ENCODE data around the gene IBA57.
"Not testable (repeated sequence)": the region's sequence is repeated elsewhere in the genome, so short reads cannot be mapped to it uniquely, and the experiment has no call there.

The IBA57 gene

DNA sequence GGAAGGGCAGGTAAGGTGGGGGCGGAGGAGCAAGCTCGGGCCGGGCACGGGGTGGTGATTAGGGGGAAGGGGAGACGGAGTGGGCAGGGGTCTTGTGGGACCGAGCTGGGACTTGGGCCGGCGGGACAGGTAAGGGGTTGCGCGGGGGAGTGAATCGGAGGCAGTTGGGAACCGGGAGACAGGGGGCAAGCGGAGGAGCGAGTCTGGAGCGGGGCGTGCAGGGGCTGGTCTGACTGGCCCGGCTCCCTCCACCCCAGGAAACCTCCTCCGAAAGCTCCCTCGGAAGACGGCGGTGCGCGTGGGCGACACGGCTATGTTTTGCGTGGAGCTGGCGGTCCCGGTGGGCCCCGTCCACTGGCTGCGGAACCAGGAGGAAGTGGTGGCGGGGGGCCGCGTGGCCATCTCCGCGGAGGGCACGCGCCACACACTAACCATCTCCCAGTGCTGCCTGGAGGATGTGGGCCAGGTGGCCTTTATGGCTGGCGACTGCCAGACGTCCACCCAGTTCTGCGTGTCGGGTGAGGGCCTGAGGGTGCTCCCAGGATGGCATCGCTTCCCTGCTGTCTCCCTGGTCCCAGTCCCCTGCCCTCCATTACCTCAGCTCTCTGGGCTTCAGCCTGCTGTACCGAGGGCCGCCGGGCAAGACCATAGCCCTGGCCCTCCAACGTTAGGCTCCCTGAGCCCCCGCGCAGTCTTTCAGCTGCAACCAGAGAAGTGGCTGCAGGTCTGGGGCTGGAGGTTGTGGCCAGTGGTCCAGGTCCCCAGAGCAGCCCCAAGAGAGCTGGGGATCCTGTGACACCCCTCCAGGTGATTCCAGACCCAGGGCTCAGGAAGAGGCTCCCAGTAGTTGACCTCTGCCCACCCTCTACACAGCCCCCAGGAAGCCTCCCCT, 48.6 kb downstream of the IBA57 start:
- no peak for DNase-seq

DNA sequence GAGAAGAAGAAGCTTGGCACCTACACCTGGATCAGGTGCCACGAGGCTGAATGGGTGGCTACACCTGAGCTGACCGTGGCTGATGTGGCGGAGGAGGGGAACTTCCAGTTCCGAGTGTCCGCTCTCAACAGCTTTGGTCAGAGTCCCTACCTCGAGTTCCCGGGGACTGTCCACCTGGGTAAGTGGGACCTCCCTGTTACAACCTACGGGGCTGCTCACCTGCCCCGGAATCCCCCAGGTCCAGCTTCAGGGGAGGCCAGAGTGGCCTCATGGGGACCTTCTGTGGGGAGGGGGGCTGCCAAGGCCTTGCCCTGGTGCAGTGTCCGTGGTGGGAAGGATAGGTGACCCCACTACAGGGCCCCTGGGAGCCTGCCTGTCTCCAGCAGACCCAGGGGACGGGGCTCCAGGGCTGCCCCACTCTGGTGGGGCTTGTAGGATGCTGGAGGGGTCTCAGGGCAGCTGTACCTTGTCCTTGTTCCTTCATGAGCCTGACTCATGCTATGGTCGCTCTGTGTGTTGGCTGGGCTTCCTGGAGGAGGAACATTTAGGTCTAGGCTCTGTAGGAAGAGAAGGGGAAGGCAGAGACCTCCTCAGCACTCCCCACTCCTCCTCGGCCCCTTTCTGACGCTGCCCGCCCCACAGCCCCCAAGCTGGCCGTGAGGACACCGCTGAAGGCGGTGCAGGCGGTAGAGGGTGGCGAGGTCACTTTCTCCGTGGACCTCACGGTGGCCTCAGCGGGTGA, 49.5 kb downstream of the IBA57 start:
- DNase-seq = no peak

DNA sequence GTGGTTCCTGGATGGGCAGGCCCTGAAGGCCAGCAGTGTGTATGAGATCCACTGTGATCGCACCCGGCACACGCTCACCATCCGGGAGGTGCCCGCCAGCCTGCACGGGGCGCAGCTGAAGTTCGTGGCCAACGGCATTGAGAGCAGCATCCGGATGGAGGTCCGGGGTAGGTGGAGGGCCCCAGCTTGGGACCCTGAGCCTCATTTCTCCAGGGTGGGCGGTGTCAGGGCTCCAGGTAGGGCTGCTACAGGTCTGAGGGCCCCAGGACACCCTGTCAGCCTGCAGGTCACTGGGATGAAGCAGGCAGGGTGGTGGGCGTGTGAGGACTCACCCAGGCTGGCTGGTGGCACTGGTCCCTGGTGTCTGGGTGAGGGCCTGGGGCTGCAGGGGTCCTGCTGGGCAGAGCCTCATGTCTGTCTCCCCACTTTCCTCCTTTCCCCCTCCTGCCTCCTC, 50.1 kb downstream of the IBA57 start:
- DNase-seq = no peak

DNA sequence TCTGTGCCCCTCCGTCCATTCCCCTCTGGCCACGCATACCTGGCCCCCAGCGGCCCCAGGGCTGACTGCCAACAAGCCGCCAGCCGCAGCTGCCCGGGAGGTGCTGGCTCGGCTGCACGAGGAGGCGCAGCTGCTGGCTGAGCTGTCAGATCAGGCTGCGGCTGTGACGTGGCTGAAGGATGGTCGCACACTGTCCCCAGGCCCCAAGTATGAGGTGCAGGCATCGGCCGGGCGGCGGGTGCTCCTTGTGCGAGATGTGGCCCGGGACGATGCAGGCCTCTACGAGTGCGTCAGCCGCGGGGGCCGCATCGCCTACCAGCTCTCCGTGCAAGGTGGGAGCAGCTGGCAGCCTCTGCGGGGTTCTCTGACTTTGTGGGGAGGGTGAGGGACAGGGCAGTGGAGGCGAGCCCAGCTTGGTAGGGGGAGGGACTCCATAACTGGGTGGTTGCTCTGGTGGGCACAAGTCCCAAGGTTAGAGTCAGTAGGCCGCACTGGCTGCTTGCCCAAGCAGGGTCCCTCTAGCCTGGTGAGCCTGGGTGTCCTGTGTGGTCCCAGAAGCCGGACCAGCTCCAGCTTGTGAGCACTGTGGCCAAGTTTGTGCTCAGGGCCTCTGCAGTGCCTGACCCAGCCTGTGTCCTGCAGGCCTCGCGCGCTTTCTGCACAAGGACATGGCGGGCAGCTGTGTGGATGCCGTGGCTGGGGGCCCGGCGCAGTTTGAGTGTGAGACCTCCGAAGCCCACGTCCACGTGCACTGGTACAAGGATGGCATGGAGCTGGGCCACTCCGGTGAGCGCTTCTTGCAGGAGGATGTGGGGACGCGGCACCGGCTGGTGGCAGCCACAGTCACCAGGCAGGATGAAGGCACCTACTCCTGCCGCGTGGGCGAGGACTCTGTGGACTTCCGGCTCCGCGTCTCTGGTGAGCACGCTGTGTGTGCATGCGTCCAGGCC, 51.0 kb downstream of the IBA57 start:
- no peak for DNase-seq

DNA sequence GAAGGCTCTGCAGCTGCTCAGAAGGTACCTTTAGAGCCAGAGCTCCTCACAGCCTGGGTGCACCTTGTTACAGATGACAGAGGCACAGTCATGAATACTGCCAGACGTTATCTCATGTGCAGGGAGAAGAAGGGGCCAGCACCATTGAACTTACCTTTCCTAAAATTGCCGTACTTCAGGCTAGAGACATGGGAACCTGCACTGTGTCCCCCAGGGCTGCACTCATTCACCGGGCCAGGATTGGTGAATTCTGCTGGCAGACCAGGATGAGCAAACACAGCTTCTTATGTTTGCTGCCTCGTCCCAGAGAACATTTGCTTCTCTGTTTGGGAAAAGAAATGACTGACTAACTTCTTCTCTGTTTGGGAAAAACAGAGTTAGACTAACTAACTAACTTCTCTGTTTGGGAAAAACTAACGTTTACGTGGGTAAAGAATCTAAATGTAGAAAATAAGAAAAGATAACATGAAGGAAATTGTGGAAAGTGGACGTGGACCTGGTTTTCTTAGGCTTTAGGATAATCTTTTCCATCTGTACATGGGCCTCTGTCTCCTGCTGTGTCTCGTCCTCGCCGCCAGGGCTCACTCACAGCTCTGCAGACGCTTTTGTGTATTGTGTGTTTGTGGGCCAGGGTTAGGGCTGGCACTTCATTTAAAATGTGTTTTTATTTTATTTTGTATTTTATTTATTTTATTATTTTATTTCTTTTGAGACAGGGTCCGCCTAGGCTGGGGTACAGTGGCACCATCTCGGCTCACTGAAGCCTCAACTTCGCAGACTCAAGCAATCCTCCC, 52.1 kb downstream of the IBA57 start:
- DNase-seq = no peak

DNA sequence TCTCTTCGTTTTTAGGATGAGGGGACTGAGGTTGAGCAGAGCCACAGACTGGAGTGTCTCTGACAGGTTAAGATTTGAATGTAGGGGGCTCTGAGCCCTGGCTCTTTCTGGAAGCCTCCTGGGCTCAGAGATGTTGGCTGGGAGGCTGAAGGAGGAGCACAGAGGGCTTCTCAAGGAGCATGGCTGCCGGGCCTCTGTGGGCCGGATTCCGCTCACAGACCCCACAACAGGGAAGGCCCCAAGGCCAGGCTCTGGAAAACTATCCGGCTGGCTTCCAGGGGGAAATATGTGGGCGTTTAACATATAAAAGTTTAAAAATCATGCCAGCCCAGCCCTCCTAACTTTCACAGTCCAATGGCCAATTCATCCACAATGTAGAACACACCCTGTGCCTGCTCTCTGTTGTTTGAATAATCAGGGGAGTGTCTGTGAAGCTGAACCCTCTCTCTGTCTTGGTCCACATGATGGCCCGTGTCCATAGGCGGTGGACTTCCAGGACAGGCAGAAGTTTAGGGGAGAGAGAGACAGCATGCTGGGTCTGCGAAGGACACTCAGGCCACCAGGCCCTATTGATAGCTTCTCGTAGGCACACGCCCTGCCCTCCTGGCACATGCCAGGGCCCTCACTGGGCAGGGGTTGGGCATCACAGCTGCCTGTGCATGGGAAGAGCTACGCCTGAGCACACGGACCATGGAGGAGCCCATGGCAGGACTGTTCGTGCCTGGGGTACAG, 53.1 kb downstream of the IBA57 start:
- DNase-seq = no peak

DNA sequence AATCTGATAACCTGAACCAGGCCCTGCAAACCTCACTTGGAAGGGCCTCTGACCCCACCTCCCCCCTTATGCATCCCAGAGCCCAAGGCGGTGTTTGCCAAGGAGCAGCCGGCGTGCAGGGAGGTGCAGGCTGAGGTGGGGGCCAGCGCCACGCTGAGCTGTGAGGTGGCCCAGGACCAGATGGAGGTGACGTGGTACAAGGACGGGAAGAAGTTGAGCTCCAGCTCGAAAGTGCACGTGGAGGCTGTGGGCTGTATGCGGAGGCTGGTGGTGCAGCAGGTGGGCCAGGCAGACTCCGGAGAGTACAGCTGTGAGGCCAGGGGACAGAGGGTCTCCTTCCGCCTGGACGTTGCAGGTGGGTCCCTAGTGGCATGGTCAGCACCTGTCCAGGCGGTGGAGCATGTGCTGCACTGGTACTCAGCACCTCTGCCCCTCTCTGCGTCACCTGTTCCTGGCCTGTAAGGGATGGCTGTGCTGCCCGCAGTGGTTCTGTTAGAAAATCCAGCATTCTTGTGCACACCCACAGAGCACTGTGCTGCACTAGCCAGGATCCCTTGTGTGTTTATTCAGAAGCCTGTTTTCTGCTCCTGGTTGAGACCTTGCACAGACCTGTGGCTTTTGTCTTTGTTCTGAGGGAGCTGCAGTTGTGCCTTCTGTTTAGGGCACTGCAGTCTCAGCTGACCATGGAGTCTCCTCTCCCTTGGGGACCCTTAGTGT, 53.8 kb downstream of the IBA57 start:
- no peak for DNase-seq

DNA sequence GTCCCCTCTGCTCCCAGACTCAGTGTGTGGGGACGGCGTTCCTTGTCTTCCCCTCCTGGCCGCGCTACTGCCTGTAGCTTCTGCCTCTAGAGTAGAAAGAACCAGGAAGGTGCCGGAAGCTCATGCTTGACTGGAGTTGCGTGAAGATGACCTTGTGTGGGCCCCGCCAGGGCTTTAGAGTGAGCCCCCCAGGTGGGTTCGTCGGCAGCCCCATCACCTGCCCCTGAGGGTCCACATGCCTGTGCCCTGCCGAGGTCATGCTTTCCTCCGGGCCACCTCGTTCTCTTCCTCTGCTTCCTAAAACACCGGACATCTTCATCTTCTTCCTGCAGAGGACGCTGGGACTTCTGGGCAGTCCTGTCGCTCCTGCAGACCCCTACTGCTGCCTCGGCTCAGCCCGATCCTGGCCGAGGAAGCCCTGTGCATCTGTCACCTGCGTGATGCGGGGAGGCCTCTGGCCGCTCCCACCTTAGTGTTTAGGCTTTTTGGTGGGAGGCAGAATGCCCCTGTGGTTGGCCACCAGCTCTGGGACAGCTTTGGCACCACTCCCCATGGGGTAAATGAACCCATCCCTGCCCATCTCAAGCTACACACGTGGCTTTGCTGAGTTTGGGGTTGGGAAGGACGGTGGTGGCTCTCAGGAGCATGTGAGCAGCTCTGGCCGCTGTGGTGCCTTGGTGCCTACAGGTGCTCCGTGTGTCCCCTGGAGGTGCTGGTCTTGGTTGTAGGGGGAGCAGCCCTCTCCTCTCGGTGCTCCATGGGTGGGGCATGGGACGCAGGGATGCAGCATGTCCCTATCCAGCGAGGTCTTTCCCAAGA, 54.6 kb downstream of the IBA57 start:
- DNase-seq = no peak

DNA sequence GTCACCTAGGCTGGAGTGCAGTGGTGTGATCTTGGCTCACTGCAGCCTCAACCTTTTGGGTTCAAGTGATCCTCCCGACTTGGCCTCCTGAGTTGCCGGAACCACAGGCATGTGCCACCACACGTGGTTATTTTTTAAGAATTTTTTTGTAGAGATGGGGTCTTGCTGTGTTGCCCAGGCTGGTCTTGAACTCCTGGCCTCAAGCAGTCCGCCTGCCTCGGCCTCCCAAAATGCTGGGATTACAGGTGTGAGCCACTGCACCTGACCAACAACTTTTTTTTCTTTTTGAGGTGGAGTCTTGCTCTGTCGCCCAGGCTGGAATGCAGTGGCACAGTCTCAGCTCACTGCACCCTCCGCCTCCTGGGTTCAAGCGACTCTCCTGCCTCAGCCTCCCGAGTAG, 55.5 kb downstream of the IBA57 start:
- not testable (repeated sequence) for DNase-seq

DNA sequence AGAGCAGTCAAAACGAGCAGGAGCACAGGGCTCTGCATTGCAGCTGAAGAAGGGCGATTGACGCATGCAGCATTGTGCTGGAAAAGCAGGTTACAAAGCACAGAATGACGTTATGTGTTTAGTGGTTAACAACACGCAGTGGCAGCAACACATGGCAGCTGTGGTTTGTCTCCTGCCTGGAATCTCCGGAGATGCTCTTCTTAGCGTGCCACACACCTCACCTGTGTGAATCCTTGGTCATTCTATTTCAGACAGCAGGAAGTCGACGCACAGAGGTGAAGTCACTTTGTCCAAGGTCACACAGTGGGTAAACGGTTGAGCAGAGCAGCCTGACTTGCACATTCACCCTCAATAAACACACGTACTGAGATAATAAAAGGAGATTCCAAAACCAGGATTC, 56.9 kb downstream of the IBA57 start:
- DNase-seq = no peak

DNA sequence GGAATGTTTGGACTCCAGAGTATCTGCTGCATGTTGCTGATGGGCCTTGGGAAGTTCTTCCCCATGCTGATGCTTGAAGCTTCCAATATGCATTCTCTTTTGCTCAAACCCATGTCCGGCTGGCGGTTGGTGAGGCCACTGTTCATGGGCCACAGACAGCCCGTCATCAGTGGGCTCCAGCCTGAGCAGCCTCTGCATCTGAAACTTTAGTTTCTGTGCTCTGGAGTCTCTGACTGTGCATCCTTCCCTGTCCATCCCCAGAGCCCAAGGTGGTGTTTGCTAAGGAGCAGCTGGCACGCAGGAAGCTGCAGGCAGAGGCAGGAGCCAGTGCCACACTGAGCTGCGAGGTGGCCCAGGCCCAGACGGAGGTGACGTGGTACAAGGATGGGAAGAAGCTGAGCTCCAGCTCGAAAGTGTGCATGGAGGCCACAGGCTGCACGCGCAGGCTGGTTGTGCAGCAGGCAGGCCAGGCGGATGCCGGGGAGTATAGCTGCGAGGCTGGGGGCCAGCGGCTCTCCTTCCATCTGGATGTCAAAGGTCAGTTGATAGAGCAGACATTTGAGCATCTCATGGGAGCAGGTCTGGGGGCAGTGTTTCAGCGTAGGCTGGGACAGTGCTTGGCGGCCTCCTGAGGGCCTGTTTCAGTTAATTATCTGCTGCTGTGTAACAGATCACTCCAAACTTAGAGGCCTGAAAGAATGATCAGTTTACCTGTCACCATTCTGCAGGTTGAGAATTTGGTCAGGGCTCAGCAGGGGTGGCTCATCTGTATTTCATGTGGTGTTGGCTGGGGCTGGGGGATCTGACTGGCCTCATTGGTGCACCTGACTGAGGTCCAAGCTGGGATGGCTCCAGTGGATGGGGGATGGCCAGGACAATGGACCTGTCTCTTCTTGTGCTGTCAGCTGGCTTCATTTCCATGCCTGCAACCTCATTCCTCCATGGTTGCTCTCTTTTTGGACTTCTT, 58.9 kb downstream of the IBA57 start:
- no peak for DNase-seq

DNA sequence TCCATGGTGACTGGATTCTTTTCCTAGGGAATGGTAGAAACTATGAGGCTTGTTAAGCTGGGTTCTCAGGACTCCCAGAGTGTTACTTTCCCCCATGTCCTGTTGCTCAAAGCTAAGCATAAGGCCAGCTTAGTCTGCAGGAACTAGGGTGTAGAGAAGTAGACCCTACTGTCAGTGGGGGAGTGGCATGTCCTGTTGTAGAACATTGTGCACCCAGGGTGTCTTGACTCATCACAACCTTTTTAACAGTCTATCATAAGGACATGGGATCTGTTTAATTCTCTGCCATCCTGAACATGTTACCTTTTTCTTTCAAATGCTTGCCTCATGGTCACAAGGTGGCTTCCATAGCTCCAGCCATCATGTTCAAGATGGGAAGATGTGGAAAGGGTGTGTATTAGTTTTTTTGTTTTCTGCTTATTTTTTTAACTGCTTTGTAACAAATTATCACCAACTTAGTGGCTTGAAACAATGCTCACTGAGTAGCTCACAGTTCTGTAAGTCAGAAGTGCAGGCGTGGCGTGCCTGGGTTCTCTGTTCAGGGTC, 59.6 kb downstream of the IBA57 start:
- no peak for DNase-seq

DNA sequence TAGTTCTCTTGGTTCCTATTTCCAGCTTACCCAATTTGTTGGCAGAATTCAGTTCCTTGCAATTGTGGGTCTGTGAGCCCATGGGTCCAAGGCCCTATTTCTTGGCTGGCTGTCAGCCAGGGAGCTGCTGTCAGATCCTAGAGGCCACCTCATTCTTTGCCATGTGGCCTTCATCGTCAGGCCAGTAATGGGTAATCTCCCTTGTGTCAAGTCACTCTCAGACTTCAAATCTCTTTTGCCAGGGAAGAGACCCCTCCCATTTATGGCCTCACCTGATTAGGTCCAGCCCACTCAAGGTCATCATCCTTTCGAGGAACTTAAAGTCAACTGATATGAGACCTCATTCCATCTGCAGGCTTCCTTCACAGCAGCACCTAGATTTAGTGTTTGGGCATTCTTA, 60.1 kb downstream of the IBA57 start:
- no peak for DNase-seq

DNA sequence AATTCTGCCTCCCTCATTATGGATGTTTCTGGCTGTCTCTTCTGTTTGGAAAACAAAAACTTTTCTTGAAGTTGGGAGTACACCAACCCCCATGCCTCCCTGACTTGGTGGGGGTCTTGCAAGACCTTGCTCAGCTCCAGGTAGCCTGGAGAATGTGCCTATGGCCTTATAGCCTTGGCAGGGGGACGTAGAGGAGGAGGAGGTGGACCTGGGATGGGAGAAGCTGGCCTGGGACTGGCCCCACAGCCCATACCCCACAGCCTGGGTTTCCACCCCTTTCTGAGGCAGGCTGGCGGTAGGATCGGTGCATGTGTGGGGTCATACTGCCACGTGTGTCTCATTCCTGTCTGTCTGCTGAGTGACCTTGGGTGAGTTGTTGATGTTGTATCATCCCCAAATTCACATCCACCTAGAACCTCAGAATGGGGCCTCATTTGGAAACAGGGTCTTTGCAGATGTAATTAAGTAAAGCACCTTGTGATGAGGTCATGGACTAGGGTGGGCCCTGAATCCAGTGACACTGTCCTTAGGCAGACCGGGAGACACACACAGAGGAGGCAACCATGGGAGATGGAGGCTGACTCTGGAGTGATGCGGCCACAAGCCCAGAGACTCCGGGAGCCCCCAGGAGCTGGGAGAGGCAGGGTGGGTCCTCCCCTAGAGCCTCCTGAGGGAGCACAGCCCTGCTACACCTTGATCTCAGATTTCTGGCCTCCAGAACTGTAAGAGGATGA, 60.7 kb downstream of the IBA57 start:
- no peak for DNase-seq

DNA sequence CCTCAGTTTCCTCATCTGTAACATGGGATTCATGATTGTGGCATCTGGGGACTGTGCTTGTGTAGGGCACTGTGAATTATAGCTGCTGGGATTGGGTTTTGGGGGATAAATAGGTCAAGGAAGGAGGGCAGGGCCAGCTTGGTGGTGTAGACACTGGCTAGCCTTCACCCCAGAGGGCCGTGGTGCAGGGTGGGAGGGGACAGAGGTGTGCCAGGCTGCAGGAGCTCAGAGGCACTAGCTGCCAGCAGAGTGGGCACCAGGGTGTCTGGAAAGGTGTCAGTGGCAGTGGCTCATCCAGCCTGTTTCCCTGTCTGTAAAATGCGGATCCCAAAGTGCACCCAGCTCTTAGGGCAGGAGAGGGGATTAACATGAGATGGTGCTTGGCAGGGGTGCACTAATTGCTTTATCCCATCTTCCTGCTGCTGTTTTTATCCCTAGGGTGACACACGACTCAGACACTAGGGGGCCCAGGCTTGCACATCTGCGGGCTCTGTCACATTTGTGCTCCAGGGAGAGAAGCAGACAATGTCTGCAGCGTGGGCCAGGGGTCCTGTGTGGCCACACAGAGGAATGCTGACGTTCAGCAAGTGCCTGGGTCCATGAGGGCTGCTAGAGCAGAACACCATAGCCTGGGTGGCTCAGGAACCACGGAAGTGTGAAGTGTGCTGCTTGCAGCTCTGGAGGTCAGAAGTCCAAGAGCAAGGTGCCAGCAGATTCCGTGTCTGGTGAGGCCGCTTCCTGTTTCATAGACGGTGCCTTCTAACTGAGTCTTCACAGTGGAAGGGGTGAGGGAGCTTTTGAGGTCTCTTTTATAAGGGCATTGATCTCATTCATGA, 61.6 kb downstream of the IBA57 start:
- DNase-seq = no peak

DNA sequence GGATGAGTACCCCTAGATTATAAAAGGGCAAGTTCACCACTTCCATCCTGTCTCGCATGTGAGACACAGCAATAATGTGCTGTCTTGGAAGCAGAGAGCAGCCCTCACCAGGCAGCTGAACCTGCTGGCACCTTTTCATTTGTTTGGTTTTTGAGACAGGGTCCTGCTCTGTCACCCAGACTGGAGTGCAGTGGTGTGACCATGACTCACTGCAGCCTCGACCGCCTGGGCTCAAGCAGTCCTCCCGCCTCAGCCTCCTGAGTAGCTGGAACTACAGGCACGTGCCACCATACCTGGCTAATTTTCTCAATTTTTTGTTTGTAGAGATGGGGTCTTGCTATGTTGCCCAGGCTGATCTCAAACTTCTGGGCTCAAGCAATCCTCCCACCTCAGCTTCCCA, 62.5 kb downstream of the IBA57 start:
- not testable (repeated sequence) for DNase-seq

All from GF-D8 (cell line).